Suppressor macrophage treated with lipopolysaccharide for 4 hours (primary cell): ENCODE measurements around the gene NEK7.
"Not testable (repeated sequence)": the region's sequence is repeated elsewhere in the genome, so short reads cannot be mapped to it uniquely, and the experiment has no call there.

ENCODE experiments used
- DNase-seq: peaks from one replicate; pipeline ENCODE4 v3.0.0-alpha.2; 2020

NEK7 gene

DNA sequence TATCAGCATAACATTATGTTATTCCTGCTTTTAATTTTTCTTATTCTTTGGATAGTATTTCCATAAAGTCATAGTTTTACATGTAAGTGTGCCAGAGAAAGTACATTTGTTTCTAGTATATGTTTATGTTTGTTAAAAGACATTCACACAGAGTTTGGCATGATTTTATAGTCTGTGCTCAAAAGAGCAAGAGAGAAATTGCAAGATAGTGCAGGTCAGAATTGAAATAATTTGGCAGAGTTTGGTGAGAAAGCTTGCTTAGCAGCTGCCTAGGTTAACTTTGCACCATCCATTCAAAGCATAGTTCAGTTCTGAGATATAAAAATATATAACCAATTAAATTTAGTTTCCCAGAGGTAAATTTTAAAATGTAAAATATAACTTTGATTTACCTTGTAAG lies 17.0 kb downstream of the NEK7 start:
- DNase-seq = no peak

DNA sequence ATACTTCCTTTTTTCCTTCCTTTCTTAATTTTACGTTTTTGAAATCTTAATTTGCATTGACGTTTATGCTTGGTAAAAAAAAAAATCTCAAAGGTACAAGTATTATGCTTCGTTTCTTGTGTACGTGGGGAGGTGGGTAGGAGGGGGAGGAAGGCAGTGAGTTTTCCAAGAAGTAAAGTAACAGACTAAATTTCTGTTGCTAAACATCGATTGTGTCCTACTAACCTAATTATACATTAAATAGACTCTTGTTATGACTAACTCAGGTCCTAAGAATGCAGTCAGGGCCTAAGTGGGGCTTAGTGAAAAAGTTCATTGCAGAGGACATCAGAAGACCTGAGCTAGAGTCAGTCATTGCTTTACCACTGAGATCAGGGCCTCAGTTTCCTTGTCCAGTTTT lies 17.5 kb downstream of the NEK7 start:
- peak; percentile 31 for DNase-seq

DNA sequence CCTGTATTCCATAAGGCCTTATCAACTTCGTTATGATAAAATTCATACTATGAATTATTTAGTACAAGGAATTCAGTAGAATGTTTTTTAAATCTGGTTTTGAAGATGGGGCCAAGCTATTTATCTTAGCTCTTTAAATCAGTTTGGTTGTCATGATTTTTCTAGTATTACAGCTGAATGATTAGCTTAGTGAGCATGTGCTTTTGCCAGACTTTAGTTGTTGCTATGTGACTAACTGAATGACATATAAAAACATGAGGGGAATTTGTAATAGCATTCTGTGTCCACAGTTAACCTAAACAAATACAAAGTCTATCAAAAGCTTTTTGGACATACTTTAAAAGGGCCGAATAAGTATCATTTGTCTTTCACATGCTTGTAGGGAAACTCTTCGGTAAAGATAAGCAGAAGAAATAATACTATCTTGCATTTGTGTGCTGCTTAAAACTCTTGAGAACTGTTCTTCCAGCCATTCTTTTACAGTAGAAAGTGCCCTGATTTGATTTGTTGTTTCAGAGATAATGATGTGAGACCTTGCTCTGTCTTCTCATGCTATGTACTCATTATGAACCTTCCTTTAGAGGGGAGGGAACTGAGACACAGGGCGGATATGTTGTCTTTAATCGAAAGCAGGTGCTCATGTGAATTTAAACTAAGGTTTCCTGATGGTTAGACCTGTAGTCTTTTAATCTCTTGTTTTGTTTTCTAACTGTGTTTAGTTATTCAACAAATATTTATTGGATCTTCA lies 18.8 kb downstream of the NEK7 start:
- DNase-seq = peak; percentile 23

DNA sequence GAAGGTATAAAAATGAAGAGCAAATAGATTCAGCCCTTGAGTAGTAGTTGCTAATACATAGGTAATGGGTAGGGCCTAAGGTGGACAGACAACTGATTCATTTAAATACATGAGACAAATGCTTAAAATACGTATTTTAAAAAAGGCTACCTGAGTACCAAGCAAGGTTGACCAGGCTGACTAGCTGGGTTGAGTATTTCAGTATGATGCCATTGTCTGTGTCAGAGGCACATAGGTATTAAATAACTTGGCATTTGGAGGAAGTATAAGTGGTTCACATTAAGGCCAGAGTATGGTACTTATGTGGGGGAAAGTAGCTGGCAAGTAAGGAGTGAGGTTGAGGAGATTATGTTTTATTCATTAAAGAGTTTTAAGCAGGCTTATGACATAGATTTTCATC lies 19.4 kb downstream of the NEK7 start:
- DNase-seq = no peak

DNA sequence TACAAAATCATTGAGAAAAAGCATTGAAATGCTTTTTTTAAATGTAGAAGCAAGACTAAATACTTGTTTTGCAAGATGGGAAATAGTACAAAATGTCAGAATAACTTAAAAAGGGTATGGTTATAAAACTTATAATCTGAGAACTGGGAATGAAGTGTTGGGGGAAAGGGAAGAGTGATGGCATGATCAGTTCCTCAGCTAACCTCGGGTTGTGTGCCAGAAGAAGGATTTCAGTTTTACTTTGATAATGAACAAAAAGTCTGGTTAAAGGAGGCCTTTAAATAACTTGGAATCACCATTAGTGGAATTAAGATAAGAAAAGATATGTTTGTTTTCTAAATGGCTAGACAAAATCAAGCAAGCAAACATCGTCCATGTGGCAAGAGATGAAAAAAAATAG lies 20.7 kb downstream of the NEK7 start:
- DNase-seq = peak; percentile 25

DNA sequence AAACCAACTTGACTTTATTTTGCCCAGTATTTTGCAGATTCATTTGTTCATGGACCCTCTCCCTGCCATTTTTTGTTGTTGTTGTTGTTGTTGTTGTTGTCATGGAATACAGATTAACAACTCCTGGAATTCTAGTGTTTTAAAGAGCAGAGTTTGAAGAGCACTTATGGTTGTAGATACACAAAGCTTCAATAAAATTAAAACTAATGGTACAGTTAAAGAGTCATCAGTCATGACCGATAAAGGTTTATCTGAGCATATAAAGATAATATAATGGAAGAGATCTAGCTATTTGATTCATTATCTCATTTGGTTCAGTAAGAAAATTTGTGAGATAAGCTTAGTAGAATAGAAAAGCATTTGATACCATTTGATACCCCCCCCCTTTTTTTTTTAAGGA lies 21.8 kb downstream of the NEK7 start:
- no peak for DNase-seq

DNA sequence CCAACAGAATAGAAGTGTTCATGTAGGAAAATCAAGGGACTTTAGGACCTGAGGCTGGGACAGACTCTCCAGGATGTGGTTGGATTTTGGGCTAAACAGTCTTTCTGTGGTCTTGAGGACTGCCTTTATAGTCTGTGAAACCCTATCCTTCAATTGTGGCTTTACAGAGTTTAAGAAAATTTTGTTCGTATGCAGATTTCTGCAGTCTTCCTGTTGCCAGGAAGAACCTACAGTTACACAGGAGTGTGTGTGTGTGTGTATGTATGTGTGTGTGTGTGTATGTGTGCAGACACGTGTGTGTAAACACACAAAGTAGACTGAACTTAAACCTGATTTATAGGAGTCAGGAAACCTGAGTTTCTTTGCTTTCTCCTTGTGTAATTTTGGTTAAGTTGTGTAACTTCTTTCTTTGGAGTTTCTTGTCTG lies 22.8 kb downstream of the NEK7 start:
- DNase-seq = no peak

DNA sequence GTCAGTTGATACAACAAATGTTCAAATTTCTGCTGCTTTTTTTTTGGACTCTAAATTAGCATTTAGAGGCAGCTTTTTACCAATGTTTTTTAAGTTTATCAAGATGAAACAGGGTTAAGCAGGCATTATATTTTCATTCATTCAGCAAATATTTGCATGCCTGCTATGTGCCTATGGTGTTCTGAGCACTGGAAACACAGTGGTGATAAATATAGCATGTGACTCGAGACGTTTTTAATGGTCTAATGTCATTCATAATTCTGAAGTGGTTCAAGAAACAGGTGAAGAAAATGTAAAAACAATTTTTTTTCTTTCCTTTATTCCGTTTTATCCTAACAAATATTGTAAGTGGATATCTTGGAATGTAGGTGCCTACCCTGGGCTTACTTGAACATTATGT lies 26.8 kb downstream of the NEK7 start:
- DNase-seq = no peak

DNA sequence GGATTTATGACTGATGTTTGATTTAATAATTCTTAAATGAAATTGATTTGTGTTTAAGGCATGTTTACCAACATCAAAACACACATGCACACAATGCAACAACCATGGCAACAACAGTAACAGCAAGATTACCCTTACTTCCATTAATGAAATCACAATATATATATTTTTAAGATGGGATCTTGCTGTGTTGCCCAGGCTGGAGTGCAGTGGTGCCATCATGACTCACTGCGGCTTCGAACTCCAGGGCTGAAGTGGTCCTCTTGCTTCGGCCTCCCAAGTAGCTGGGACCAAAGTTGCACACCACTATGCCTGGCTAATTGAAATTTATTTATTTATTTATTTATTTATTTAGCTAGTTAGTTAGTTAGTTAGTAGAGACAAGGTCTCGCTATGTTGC lies 27.7 kb downstream of the NEK7 start:
- no peak for DNase-seq

DNA sequence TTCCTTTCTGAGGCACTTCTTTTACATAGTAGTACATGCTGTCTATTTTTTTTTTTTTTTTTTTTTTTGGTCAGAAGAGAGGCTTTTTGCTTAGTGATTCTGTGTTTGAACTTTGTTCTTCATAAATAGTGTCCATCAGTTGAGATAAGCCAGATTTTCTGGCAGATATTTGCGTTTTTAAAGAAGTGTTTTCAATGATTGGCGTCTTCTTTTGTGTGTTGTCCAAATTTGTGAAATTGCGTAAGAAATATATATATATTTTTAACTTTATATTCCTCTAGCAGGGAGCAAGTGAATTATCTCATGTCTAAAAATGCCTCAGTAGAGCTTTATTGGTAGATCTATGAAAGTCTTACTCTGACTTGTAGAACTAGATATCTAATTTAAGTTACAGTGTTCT lies 28.3 kb downstream of the NEK7 start:
- no peak for DNase-seq

DNA sequence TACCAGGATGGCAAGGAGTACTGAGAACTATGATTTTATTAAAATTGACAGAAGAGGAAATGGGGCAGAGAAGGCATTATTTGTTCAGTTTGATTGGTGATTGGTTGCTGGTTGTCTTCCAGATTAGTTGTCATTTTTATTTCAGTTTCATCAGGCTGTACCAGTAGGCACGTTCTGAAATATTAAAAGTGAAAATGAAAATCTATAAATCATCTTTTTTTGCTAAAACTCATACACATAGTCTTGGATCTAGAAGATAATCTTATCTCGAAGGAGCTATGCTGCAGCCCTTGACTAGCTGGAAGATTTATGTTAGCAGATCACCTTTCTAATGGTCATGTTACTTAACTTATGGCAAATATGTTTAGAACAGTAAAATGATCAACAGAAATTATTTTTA lies 29.0 kb downstream of the NEK7 start:
- DNase-seq = peak; percentile 23

DNA sequence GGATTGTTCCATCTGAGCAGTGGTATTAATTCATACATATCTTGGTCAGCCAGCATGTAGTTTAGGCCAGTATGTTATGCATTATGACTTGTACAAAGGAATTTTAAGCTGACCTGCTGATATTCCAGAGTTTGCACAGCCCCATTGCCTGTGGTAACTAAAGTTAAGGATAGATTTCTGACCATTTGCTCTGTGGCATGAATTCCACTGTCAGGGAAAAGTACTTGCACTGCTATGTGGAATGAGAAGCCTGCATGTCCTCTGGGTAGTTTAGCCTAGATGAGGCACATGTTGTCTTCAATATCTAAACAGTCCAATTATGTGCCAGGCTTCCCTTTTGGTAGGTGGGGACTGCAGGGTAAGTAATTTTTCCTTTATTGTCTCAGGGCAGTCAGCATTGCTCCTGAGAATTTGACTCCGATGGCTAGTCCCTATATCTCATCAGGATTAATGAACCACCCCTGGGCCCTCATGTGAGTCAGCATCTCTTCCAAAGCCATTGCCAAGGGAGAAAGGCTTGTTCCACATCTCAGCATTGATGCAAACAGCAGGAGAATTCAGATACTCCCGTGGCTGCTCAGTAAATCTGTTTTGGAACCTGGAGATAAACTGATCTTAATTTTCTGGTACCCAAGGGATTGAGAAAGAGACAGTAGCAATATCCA lies 30.2 kb downstream of the NEK7 start:
- DNase-seq = no peak

DNA sequence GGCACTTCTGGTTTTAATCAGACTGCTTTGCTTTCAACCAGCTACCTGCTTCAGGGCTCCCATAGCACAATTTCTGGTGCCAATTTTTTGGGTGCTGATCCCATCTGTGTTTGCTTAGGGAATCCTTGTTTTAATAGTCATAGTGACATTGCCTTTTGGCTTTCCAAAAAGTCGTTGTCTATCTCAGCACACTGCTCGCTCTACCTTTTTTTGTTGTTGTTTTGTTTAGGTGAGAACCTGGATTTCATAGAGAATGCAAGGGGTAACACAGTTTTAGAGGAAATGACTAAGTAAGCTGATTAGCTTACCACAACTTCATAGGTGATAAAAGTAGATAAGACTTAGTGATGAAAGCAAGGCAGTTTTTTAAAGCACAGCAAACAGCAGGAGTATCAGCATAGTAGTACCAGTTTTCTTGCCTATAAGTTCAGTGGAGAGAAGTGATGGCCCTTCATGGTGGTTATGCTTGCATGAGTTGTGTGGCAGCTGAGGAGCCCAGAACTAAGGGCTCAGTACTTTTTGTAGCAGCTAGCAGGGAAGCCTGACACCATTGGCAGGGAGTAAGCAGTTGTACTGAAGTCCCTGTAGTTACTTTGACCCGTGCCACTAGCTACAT lies 31.3 kb downstream of the NEK7 start:
- no peak for DNase-seq

DNA sequence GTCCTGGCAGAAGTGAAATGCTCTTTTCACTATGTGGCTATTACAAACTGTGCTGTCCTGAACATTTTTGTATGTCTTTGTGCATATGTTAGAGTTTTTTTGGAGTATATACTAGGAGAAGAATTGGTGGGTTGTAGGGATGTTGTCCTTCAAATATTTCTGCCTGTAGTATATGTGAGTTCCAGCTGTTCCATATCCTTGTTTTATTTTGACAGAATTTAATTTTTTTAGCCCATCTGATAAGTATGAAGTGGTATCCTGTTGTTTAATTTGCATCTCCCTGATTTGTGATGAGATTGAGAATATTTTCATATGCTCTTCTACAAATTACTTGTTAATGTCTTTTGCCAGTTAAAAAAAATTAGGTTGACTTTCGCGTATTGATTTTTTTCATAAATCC lies 34.3 kb downstream of the NEK7 start:
- DNase-seq = no peak

DNA sequence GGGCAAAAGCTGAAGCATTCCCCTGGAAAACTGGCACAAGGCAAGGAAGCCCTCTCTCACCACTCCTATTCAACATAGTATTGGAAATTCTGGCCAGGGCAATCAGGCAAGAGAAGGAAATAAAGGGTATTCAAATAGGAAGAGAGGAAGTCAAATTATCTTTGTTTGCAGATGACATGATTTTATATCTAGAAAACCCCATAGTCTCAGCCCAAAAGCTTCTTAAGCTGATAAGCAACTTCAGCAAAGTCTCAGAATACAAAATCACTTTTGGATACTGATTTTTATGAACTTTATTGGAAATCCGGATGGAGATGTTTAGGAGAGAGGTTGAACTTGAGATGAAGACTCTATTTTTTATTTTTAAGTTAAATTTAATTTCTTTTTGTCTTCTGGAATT lies 37.1 kb downstream of the NEK7 start:
- DNase-seq = not testable (repeated sequence)

DNA sequence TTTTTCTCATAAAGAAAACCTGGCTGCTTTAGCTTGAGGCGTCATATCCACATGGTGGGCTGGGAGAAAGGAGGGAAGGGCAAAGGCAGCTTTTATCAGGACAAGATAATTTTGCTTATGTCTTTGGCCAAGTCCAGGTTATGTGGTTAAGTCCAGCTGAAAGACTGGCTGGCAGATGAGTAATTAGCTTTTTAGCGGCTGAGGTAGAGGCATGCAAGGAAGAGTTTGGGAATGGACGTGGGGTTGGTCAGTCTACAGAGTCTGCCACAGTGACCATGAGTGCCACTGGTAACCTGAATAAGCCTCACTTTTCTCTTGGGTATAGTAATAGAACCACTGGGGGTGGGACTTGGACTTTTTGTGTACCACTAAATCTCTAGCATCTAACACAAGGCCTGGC lies 39.8 kb downstream of the NEK7 start:
- no peak for DNase-seq

DNA sequence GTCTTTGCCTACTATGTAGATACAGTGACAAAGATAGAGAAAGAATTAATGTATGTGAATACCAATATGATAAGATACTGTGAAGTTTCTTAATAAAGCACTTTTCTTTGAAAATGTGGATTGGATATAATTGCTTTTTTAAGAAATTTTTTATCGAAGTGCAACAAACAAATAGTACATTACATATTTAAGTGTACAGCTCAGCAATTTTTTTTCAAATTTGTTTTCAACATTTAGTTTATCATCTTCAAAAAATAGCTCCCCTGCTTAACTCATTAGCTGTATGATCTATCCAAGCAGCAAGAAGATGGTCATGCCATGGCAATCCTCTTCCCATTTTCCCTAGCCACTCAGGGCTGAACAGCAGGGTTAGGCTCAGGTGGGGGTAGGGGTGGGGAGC lies 40.5 kb downstream of the NEK7 start:
- DNase-seq = no peak

DNA sequence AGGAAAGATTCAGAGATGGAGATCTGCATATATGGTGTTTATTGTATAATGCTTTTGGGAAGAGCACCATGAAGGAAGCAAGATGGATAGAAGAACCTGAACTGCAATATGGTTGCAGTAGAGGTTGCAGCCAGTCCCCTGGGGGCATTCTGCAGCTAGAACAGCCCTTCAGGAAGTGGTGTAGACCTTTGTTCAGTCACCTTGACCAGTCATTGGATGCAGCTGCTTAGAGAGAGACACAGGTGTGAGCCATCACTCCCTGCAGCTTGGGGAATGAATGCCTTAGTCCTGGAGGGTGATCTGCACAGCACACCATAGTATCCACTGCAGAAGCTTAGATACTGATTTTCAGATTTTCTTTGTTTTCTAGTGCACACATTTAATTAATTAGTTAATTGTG lies 42.3 kb downstream of the NEK7 start:
- no peak for DNase-seq

DNA sequence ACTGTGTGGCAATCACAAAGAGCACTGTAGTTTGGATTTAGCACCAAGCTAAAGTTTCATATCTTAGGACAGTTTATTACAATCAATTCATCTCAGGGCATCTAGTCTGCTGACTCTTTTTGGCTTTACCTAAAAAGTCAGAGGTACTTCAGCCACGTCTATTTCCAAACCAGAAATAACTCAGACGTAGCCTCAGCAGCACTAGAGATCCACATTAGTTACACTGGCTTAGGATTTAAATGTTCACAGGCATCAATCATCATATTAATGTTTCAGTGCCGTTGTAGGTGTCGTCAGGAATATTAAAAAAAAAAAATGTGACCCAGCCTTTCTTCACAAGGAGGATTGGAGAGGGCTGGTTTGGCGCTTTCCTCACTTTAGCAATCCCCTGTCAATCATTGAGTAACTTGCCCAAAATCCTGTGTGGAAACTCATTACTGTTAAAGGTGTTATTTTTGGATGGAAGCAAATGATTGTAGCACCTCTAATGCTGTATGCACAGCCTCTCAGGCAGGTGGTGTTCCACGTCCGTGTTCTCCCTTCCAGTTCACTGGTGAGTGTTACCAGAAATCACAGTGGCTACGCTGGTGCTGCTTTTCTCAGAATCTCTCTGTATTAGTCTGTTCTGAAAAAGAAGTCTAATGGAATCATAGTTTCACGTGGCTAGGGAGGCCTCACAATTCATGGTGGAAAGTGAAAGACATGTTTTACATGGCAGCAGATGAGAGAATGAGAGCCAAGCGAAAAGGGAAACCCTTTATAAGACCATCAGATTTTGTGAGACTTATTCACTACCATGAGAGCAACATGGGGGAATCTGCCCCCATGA lies 45.4 kb downstream of the NEK7 start:
- DNase-seq = no peak

DNA sequence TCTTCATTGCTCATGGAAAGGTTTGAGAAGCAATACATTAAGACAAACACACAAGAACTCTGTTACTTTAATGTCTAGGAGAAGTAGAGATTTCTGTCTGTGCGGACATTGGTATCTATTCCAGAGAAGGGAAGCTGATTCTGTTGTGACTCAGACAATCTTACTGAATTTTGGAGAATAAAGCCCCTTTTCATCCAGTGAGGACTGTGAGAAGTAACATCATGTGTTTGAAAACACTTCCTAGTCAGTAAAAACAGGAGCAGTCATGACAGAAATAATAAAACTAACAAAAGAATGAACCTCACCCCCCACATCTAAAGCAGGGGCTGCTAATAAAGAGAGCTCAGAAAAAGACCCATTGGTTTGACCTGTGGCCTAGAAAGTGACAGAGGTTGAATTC lies 46.6 kb downstream of the NEK7 start:
- no peak for DNase-seq

DNA sequence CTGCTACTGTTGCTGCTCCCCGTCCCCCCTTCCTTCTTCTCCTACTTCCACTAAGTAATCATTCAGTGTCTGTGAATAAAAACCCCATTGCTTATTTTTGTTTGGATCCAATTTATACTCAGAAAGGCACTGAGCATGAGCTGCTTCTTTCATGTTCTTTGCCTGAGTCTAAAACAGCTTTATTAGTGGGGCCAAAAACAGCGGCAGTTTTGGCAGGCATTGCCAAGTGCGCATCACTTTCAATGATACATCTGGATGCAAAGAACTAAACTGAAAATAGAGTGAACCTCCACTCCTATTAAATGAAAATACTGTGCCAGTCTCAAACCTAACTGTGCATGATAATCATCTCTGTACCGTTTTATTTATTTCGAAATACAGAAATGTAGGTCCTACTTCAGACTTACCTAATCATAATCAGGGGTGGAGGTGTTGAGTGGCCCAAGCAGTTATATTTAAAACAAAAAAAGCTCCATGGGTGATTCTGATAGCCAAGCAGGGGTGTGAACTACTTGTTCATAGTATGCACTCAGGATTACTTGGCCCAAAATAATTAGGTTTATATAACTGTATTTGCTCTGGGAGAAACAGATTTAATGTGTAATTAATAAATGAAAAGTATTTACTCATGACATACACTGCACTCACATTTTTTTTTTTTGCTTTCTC lies 48.4 kb downstream of the NEK7 start:
- DNase-seq = no peak

DNA sequence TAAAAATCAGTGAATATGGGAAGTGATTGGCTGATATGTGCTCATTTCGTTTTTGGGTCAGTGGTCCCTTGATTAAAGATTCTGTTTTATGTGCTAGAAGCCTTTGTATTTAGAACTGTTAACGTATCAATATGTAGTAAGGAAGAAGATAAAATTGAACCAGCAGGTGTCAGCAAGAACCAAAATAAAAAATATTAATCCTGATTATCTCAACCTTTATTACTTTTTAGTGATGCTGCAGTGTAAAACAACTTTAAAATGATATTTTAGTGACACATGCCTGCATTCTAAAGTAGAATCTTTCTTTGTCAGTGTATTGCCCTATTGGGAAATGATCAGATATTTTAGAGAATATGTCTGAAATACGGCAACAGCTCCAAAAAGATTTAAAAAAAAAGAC lies 49.5 kb downstream of the NEK7 start:
- DNase-seq = no peak

DNA sequence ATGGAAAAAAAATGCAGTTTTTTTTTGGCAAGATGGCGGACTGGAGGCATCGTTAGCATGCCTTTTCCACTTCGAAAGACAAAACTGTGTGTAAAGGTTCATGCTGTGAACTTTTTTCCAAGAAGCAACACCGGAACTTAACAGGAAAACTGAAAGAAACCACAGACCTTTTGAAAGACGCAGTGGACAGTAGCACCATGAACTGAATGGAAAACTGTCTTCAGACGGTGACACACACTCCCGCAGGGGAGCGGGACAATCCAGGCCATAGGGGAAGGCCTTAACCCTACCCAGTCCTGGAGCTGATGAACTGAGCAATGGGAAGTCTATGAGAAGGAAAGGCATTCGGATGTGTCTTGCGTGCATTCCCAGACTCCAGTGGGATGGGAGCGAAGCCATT lies 54.9 kb downstream of the NEK7 start:
- no peak for DNase-seq
